ENCODE measurements around the gene ANKRD44. TPM values are rescaled to one million over a fixed set of nuclear protein-coding genes. Genes with fewer than 3 reads are reported as not detected.
"Not testable (repeated sequence)": the region's sequence is repeated elsewhere in the genome, so short reads cannot be mapped to it uniquely, and the experiment has no call there.

ANKRD44 gene
- total RNA-seq, 1 donor from 2014 or later, result 3.4 TPM

- H3K4me1 ChIP-seq, result no peaks in the 10 kb centered on the region
- no peak overlapping the region for H3K4me3 Mint-ChIP-seq
- peaks cover 3% of the 10 kb centered on the region for H3K27me3 Mint-ChIP-seq (ENCODE audit: insufficient read depth, low read depth)
- no peak overlapping the region for H2AFZ ChIP-seq (replicated peaks)
- peaks cover 6% of the 10 kb centered on the region for H3K36me3 Mint-ChIP-seq
- no peaks in the 10 kb centered on the region for H3F3A ChIP-seq (ENCODE audit: low read depth)
- no peaks in the 10 kb centered on the region for H3K79me2 ChIP-seq (ENCODE audit: low read depth)
- H3K4me2 ChIP-seq, result no peak overlapping the region
- no peak overlapping the region for H3K9ac ChIP-seq
- no peaks in the 10 kb centered on the region for H3K9me3 ChIP-seq (ENCODE audit: low read depth)
- H3K36me3 ChIP-seq, result no peaks in the 10 kb centered on the region
- no peak overlapping the region for H3K27ac ChIP-seq
- no peak for DNase-seq (ENCODE audit: low spot score)
- no peak overlapping the region for H3K4me3 ChIP-seq
- TF ChIP-seq EZH2 (IDR thresholded peaks at IDR 0.05) (no peak), EZH2phosphoT487 (IDR thresholded peaks at IDR 0.05) (no peak)
- TF ChIP-seq, protein P1, sequence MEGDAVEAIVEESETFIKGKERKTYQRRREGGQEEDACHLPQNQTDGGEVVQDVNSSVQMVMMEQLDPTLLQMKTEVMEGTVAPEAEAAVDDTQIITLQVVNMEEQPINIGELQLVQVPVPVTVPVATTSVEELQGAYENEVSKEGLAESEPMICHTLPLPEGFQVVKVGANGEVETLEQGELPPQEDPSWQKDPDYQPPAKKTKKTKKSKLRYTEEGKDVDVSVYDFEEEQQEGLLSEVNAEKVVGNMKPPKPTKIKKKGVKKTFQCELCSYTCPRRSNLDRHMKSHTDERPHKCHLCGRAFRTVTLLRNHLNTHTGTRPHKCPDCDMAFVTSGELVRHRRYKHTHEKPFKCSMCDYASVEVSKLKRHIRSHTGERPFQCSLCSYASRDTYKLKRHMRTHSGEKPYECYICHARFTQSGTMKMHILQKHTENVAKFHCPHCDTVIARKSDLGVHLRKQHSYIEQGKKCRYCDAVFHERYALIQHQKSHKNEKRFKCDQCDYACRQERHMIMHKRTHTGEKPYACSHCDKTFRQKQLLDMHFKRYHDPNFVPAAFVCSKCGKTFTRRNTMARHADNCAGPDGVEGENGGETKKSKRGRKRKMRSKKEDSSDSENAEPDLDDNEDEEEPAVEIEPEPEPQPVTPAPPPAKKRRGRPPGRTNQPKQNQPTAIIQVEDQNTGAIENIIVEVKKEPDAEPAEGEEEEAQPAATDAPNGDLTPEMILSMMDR (IDR thresholded peaks at IDR 0.05), result no peak
- no peaks in the 10 kb centered on the region for H3K9me3 Mint-ChIP-seq
- no peaks in the 10 kb centered on the region for H3K27me3 ChIP-seq
- no peak overlapping the region for H3K27ac Mint-ChIP-seq
- H3K4me1 Mint-ChIP-seq, result no peaks in the 10 kb centered on the region
- no peaks in the 10 kb centered on the region for H4K20me1 ChIP-seq (ENCODE audit: low read depth)
These were observed 282.4 kb downstream of the ANKRD44 start for GRCh38 chr2:197028230-197028629.

- Histone ChIP-seq H3K79me2 (ENCODE audit: low read depth) (no peaks in the 10 kb centered on the region), H3K36me3 (no peaks in the 10 kb centered on the region), H2AFZ (replicated peaks) (no peak overlapping the region), H4K20me1 (ENCODE audit: low read depth) (no peaks in the 10 kb centered on the region), H3K4me1 (no peaks in the 10 kb centered on the region), H3K27ac (no peak overlapping the region), H3K27me3 (no peaks in the 10 kb centered on the region), H3K4me2 (no peak overlapping the region), H3K9ac (no peak overlapping the region), H3F3A (ENCODE audit: low read depth) (no peaks in the 10 kb centered on the region), H3K4me3 (no peak overlapping the region), H3K9me3 (ENCODE audit: low read depth) (no peaks in the 10 kb centered on the region)
- Mint-ChIP-seq H3K27ac (no peak overlapping the region), H3K36me3 (no peaks in the 10 kb centered on the region), H3K4me1 (no peaks in the 10 kb centered on the region), H3K27me3 (ENCODE audit: insufficient read depth, low read depth) (peaks cover 3% of the 10 kb centered on the region), H3K4me3 (no peak overlapping the region), H3K9me3 (no peaks in the 10 kb centered on the region)
- no peak for DNase-seq (ENCODE audit: low spot score)
- TF ChIP-seq EZH2phosphoT487 (IDR thresholded peaks at IDR 0.05) (no peak), EZH2 (IDR thresholded peaks at IDR 0.05) (no peak)
- TF ChIP-seq, protein P1 (IDR thresholded peaks at IDR 0.05), result no peak
These were observed 286.4 kb downstream of the ANKRD44 start for GRCh38 chr2:197024206-197024605.

- not testable (repeated sequence) for H3K4me2 ChIP-seq; H3K27ac Mint-ChIP-seq; H3K27me3 ChIP-seq; H2AFZ ChIP-seq (replicated peaks); H3K4me1 Mint-ChIP-seq; H3K9me3 ChIP-seq (ENCODE audit: low read depth); H4K20me1 ChIP-seq (ENCODE audit: low read depth); H3K9ac ChIP-seq; DNase-seq (ENCODE audit: low spot score); H3K4me3 ChIP-seq; H3K9me3 Mint-ChIP-seq; H3K27me3 Mint-ChIP-seq (ENCODE audit: insufficient read depth, low read depth); H3K27ac ChIP-seq; H3K4me3 Mint-ChIP-seq; H3K79me2 ChIP-seq (ENCODE audit: low read depth); H3F3A ChIP-seq (ENCODE audit: low read depth); H3K36me3 ChIP-seq; H3K36me3 Mint-ChIP-seq; H3K4me1 ChIP-seq
These were observed 289.7 kb downstream of the ANKRD44 start for GRCh38 chr2:197020921-197021320.

DNA sequence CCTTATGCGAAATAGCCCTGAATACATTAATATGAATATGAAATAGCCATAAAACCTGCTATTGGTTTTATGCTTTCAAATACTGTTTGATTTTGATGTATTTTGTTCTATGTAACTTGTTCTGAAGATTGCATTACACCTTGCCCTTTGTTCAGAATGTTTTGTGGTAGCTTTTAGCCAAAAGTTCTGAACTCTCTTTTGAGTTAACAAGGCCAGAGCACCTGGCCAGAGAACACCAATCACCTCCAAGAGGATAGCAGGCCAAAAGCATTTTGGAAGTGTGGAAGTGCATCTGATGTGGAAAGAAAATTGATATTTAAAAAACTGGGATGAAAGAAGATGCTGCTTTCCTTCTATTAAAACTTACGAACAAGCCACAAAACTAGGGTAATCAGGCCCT lies 297.5 kb downstream of the ANKRD44 start:
- TF ChIP-seq EZH2phosphoT487 (IDR thresholded peaks at IDR 0.05), result no peak
- no peak for TF ChIP-seq EZH2 (IDR thresholded peaks at IDR 0.05)
- TF ChIP-seq, protein P1 (IDR thresholded peaks at IDR 0.05), result no peak
- no peak overlapping the region for H3K27ac ChIP-seq
- no peaks in the 10 kb centered on the region for H3K36me3 Mint-ChIP-seq

More for the DNA sequence above, 297.5 kb downstream of the ANKRD44 start:
- no peaks in the 10 kb centered on the region for H3K9me3 ChIP-seq (ENCODE audit: low read depth)
- no peak overlapping the region for H2AFZ ChIP-seq (replicated peaks)
- H3K4me3 ChIP-seq, result no peak overlapping the region
- Mint-ChIP-seq H3K4me1 (peaks cover 31% of the 10 kb centered on the region), H3K27me3 (ENCODE audit: insufficient read depth, low read depth) (peaks cover 3% of the 10 kb centered on the region), H3K27ac (no peak overlapping the region), H3K9me3 (no peaks in the 10 kb centered on the region), H3K4me3 (no peak overlapping the region)
- H3F3A ChIP-seq (ENCODE audit: low read depth), result peaks cover 7% of the 10 kb centered on the region
- H3K4me1 ChIP-seq, result peaks cover 10% of the 10 kb centered on the region
- no peaks in the 10 kb centered on the region for H3K79me2 ChIP-seq (ENCODE audit: low read depth)
- no peak for DNase-seq (ENCODE audit: low spot score)
- H3K27me3 ChIP-seq, result no peaks in the 10 kb centered on the region
- no peak overlapping the region for H3K4me2 ChIP-seq
- no peak overlapping the region for H3K9ac ChIP-seq
- H4K20me1 ChIP-seq (ENCODE audit: low read depth), result no peaks in the 10 kb centered on the region
- H3K36me3 ChIP-seq, result no peaks in the 10 kb centered on the region
